HepG2 (cell line): Measurements from ENCODE around the gene ATAD3C. TPM values are rescaled to one million over a fixed set of nuclear protein-coding genes. Genes with fewer than 3 reads are reported as not detected.
A peak's percentile ranks its signal among the peaks of the same experiment; 100 is the strongest.

ENCODE experiments used
- AHR ChIP-seq: IDR thresholded peaks from 2 replicates; pipeline ENCODE4 v1.6.1; 2018; ENCODE audit warnings: missing genetic modification reagents, missing compliant biosample characterization
- HDAC2 ChIP-seq: sonication (generic); formaldehyde crosslinking; IDR thresholded peaks from 2 replicates; pipeline ENCODE4 v1.4.0; 2020; ENCODE audit warnings: missing genetic modification reagents
- KAT8 ChIP-seq: IDR thresholded peaks from 2 replicates; pipeline ENCODE4 v1.6.1; 2016; ENCODE audit warnings: missing genetic modification reagents, missing compliant biosample characterization
- MTA1 ChIP-seq: sonication (generic); formaldehyde crosslinking; IDR thresholded peaks from 2 replicates; pipeline ENCODE4 v1.4.0; 2020; ENCODE audit warnings: missing genetic modification reagents, mild to moderate bottlenecking, borderline replicate concordance
- NFATC3 ChIP-seq: sonication (generic); formaldehyde crosslinking; IDR thresholded peaks from 2 replicates; pipeline ENCODE4 v1.5.1; 2020; ENCODE audit warnings: mild to moderate bottlenecking, missing genetic modification reagents
- SATB2 ChIP-seq: sonication (generic); formaldehyde crosslinking; IDR thresholded peaks from 2 replicates; pipeline ENCODE4 v1.5.0; 2020; ENCODE audit warnings: missing genetic modification reagents
- STAT5B ChIP-seq: sonication (generic); formaldehyde crosslinking; IDR thresholded peaks from 2 replicates; pipeline ENCODE4 v1.4.0; 2020; ENCODE audit warnings: missing genetic modification reagents
- THAP8 ChIP-seq: sonication (generic); formaldehyde crosslinking; IDR thresholded peaks from 2 replicates; pipeline ENCODE4 v1.5.1; 2020; ENCODE audit warnings: missing genetic modification reagents, mild to moderate bottlenecking, borderline replicate concordance
- ZC3H4 ChIP-seq: sonication (generic); formaldehyde crosslinking; IDR thresholded peaks from 2 replicates; pipeline ENCODE4 v1.4.0; 2020; ENCODE audit warnings: missing genetic modification reagents, borderline replicate concordance
- ZNF12 ChIP-seq: sonication (generic); formaldehyde crosslinking; IDR thresholded peaks from 2 replicates; pipeline ENCODE4 v1.5.0; 2020; ENCODE audit warnings: missing genetic modification reagents
- ZNF30 ChIP-seq: sonication (generic); formaldehyde crosslinking; IDR thresholded peaks from 2 replicates; pipeline ENCODE4 v1.5.0; 2020; ENCODE audit warnings: mild to moderate bottlenecking, missing genetic modification reagents
- ZNF362 ChIP-seq: sonication (generic); formaldehyde crosslinking; IDR thresholded peaks from 2 replicates; pipeline ENCODE4 v1.4.0; 2020; ENCODE audit warnings: missing genetic modification reagents, mild to moderate bottlenecking, borderline replicate concordance
- ZNF546 ChIP-seq: sonication (generic); formaldehyde crosslinking; conservative IDR thresholded peaks from 2 replicates; pipeline ENCODE4 v1.8.1; 2023; ENCODE audit warnings: mild to moderate bottlenecking, missing genetic modification reagents
- ZSCAN12 ChIP-seq: sonication (generic); formaldehyde crosslinking; IDR thresholded peaks from 2 replicates; pipeline ENCODE4 v1.9.0; 2021; ENCODE audit warnings: mild to moderate bottlenecking, missing genetic modification reagents
- ZSCAN20 ChIP-seq: sonication (generic); formaldehyde crosslinking; IDR thresholded peaks from 2 replicates; pipeline ENCODE4 v1.4.0; 2020; ENCODE audit warnings: missing genetic modification reagents, mild to moderate bottlenecking, borderline replicate concordance
- polyA plus RNA-seq, 8 experiments: library from polyadenylated mRNA; depleted of rRNA in 3 of 8; stranded (reverse) in 7 of 8; unstranded in 1 of 8; fragments of >200 nt; fragmentation: Illumina TruSeq in 4 of 8; extraction: Trizol in 4 of 8; gene quantifications; 2 replicates each; pipeline versions ENCODE4 v1.2.1 to v1.2.3, GENCODE V29; 2011 to 2016; ENCODE audit warnings: low read depth in 4 of 8, missing spikeins in 1 of 8, mixed read lengths in 1 of 8; ENCODE audit not compliant: insufficient read depth in 1 of 8
- total RNA-seq, 5 experiments: library from RNA; depleted of rRNA; stranded (reverse); fragments of >200 nt; fragmentation: Illumina TruSeq; extraction: Trizol; gene quantifications; 2 replicates each; pipeline ENCODE4 v1.2.3, GENCODE V29; 2016; ENCODE audit warnings: low read depth in 1 of 5
- TF ChIP-seq, protein P1 (sequence below): sonication (generic); formaldehyde crosslinking; IDR thresholded peaks from 2 replicates; pipeline ENCODE4 v1.8.1; 2023; ENCODE audit warnings: mild to moderate bottlenecking, inconsistent platforms, moderate library complexity, missing genetic modification reagents, borderline replicate concordance
- TF ChIP-seq, protein P2 (sequence below): sonication (generic); formaldehyde crosslinking; IDR thresholded peaks from 2 replicates; pipeline ENCODE4 v1.4.0; 2020; ENCODE audit warnings: low read depth, missing genetic modification reagents
- TF ChIP-seq, protein P3 (sequence below): IDR thresholded peaks from 2 replicates; pipeline ENCODE4 v1.6.1; 2016; ENCODE audit warnings: mild to moderate bottlenecking
- TF ChIP-seq, protein P4 (sequence below), 2 experiments: fragments of 450-650 bp in 1 of 2; sonication (generic) in 1 of 2; formaldehyde crosslinking; IDR thresholded peaks; 2 replicates each; pipeline versions ENCODE4 v1.5.0 to v1.8.0; 2020 to 2022; ENCODE audit warnings: mild to moderate bottlenecking in 1 of 2, missing genetic modification reagents in 1 of 2

The ATAD3C gene
- total and polyA plus RNA-seq, 2 of the 13 experiments (the other 11 are each of a cell fraction or from before 2014, with no cell fraction given): 2.4 to 3.2 TPM

DNA sequence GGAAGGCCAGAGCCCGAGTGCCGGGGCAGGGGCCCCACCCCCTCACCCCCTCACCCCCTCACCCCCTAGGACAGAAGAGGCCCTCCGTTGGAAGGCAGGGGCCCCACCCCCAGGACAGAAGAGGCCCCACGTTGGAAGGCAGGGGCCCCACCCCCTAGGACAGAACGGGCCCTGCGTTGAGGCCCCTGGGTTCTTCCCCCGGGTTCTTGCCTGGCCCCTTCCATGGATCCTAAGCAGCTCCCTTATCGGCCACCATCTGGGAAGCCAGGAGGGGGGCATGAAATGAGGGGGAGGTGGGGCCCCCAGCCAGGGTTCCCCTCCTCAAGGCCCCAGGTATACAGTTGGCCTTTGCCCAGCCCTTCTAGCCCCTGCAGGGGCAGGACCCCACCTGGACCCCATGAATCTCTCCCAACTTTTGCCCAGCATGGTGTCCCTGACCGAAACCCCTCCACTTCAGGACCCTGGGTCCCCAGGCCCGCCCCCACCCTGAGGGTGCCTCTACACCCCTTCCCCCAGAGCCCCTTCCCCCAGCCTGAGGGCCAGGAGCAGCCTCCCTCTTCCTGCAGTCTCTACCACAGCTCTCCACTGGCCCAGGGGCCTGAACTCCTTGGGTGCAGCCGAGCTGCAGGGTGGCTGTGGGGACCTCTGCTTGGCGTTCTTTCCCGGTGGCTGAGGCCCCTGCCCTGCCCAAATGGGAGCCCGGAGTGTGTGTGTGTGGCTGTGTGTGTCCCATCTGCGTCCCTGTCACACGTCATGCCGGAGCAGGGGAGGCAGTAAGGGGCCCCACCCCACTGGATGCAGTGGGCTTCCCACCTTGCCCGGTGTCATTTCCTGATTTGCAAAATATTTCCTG lies 18.3 kb upstream of the ATAD3C start (continued):
- TF ChIP-seq, protein P1, sequence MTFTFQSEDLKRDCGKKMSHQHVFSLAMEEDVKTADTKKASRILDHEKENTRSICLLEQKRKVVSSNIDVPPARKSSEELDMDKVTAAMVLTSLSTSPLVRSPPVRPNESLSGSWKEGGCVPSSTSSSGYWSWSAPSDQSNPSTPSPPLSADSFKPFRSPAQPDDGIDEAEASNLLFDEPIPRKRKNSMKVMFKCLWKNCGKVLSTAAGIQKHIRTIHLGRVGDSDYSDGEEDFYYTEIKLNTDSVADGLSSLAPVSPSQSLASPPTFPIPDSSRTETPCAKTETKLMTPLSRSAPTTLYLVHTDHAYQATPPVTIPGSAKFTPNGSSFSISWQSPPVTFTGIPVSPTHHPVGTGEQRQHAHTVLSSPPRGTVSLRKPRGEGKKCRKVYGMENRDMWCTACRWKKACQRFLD (CRISPR knock-in tag): no peak
- TF ChIP-seq ZNF362 (CRISPR knock-in tag) (no peak), HDAC2 (CRISPR knock-in tag) (no peak; the same call in 1 of the 2 replicates), STAT5B (CRISPR knock-in tag) (no peak), ZNF546 (CRISPR knock-in tag) (no peak), ZSCAN20 (CRISPR knock-in tag) (no peak), NFATC3 (CRISPR knock-in tag) (no peak), SATB2 (no peak), MTA1 (CRISPR knock-in tag) (0 out of 2 replicates have a peak, but pooled peaks have one; percentile 26), KAT8 (CRISPR knock-in tag) (peak; percentile 17; the same call in 1 of the 2 replicates), ZNF12 (no peak), THAP8 (no peak), ZC3H4 (0 out of 2 replicates have a peak, but pooled peaks have one; percentile 4), AHR (CRISPR knock-in tag) (no peak), ZSCAN12 (CRISPR knock-in tag) (no peak), ZNF30 (no peak)
- TF ChIP-seq, protein P2, sequence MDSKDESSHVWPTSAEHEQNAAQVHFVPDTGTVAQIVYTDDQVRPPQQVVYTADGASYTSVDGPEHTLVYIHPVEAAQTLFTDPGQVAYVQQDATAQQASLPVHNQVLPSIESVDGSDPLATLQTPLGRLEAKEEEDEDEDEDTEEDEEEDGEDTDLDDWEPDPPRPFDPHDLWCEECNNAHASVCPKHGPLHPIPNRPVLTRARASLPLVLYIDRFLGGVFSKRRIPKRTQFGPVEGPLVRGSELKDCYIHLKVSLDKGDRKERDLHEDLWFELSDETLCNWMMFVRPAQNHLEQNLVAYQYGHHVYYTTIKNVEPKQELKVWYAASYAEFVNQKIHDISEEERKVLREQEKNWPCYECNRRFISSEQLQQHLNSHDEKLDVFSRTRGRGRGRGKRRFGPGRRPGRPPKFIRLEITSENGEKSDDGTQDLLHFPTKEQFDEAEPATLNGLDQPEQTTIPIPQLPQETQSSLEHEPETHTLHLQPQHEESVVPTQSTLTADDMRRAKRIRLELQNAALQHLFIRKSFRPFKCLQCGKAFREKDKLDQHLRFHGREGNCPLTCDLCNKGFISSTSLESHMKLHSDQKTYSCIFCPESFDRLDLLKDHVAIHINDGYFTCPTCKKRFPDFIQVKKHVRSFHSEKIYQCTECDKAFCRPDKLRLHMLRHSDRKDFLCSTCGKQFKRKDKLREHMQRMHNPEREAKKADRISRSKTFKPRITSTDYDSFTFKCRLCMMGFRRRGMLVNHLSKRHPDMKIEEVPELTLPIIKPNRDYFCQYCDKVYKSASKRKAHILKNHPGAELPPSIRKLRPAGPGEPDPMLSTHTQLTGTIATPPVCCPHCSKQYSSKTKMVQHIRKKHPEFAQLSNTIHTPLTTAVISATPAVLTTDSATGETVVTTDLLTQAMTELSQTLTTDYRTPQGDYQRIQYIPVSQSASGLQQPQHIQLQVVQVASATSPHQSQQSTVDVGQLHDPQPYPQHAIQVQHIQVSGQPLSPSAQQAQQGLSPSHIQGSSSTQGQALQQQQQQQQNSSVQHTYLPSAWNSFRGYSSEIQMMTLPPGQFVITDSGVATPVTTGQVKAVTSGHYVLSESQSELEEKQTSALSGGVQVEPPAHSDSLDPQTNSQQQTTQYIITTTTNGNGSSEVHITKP (CRISPR knock-in tag): 0 out of 2 replicates have a peak, but pooled peaks have one; percentile 12
- TF ChIP-seq, protein P3, sequence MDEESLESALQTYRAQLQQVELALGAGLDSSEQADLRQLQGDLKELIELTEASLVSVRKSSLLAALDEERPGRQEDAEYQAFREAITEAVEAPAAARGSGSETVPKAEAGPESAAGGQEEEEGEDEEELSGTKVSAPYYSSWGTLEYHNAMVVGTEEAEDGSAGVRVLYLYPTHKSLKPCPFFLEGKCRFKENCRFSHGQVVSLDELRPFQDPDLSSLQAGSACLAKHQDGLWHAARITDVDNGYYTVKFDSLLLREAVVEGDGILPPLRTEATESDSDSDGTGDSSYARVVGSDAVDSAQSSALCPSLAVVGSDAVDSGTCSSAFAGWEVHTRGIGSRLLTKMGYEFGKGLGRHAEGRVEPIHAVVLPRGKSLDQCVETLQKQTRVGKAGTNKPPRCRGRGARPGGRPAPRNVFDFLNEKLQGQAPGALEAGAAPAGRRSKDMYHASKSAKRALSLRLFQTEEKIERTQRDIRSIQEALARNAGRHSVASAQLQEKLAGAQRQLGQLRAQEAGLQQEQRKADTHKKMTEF: no peak
- TF ChIP-seq, protein P4, sequence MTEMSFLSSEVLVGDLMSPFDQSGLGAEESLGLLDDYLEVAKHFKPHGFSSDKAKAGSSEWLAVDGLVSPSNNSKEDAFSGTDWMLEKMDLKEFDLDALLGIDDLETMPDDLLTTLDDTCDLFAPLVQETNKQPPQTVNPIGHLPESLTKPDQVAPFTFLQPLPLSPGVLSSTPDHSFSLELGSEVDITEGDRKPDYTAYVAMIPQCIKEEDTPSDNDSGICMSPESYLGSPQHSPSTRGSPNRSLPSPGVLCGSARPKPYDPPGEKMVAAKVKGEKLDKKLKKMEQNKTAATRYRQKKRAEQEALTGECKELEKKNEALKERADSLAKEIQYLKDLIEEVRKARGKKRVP (CRISPR knock-in tag; IDR thresholded peaks at IDR 0.05): no peak
